Loucy (cell line): ENCODE measurements around the gene PROC.

Source experiments
- CTCF ChIP-seq: fragments of 200-600 bp; sonication (generic); conservative IDR thresholded peaks from 2 replicates; pipeline ENCODE4 v1.5.1; 2014; ENCODE audit warnings: mild to moderate bottlenecking, antibody characterized with exemption, low read length
- EZH2phosphoT487 ChIP-seq: fragments of 200-600 bp; IDR thresholded peaks from 2 replicates; pipeline ENCODE4 v1.6.1; 2018; ENCODE audit warnings: antibody characterized with exemption, mild to moderate bottlenecking, moderate library complexity, borderline replicate concordance

GRCh38 chr2:127425540-127426490 is 7.6 kb downstream of the PROC start:
- TF ChIP-seq CTCF: no peak
- TF ChIP-seq EZH2phosphoT487: no peak
